ENCODE results near the gene KDM4C. TPM values are rescaled to one million over a fixed set of nuclear protein-coding genes. Genes with fewer than 3 reads are reported as not detected.

KDM4C gene
- total RNA-seq, 1 donor: 50.7 TPM

- Histone ChIP-seq H3K4me1 (ENCODE audit: insufficient read depth, low read length) (peaks cover 2% of the 10 kb centered on the region), H2AFZ (ENCODE audit: low read length) (no peak overlapping the region), H3K27me3 (ENCODE audit: insufficient read depth, low read length) (no peaks in the 10 kb centered on the region), H3K79me2 (ENCODE audit: insufficient read depth, low read length) (no peaks in the 10 kb centered on the region), H3K4me2 (ENCODE audit: insufficient read depth, low read length) (no peak overlapping the region), H3K9me3 (ENCODE audit: low read depth, low read length) (no peaks in the 10 kb centered on the region), H3K36me3 (ENCODE audit: insufficient read depth, low read length) (no peaks in the 10 kb centered on the region), H3K4me3 (ENCODE audit: insufficient read depth, low read length) (no peak overlapping the region), H3K27ac (ENCODE audit: low read depth, low read length) (no peak overlapping the region), H4K20me1 (ENCODE audit: insufficient read depth, low read length) (no peaks in the 10 kb centered on the region)
- no peak for TF ChIP-seq CTCF (IDR thresholded peaks at IDR 0.05; ENCODE audit: extremely low read depth, low read depth, low read length)
- no peak for DNase-seq (ENCODE audit: insufficient read length, low spot score, missing footprints)
These were observed 363.3 kb downstream of the KDM4C start for GRCh38 chr9:7121055-7121454.

GRCh38 chr9:7121664-7122063 is 363.9 kb downstream of the KDM4C start:
- no peaks in the 10 kb centered on the region for H3K9me3 ChIP-seq (ENCODE audit: low read depth, low read length)
- no peak for TF ChIP-seq CTCF (IDR thresholded peaks at IDR 0.05; ENCODE audit: extremely low read depth, low read depth, low read length)
- H3K36me3 ChIP-seq (ENCODE audit: insufficient read depth, low read length): no peaks in the 10 kb centered on the region
- no peaks in the 10 kb centered on the region for H4K20me1 ChIP-seq (ENCODE audit: insufficient read depth, low read length)
- no peak overlapping the region for H3K4me3 ChIP-seq (ENCODE audit: insufficient read depth, low read length)
- no peaks in the 10 kb centered on the region for H3K79me2 ChIP-seq (ENCODE audit: insufficient read depth, low read length)
- no peak for DNase-seq (ENCODE audit: insufficient read length, low spot score, missing footprints)
- H2AFZ ChIP-seq (ENCODE audit: low read length): no peak overlapping the region
- H3K4me1 ChIP-seq (ENCODE audit: insufficient read depth, low read length): peaks cover 2% of the 10 kb centered on the region
- H3K27ac ChIP-seq (ENCODE audit: low read depth, low read length): no peak overlapping the region
- H3K4me2 ChIP-seq (ENCODE audit: insufficient read depth, low read length): no peak overlapping the region
- H3K27me3 ChIP-seq (ENCODE audit: insufficient read depth, low read length): no peaks in the 10 kb centered on the region

GRCh38 chr9:7123743-7124142 is 366.0 kb downstream of the KDM4C start:
- no peaks in the 10 kb centered on the region for H3K27me3 ChIP-seq (ENCODE audit: insufficient read depth, low read length)
- H3K4me3 ChIP-seq (ENCODE audit: insufficient read depth, low read length): no peak overlapping the region
- H4K20me1 ChIP-seq (ENCODE audit: insufficient read depth, low read length): no peaks in the 10 kb centered on the region
- H3K9me3 ChIP-seq (ENCODE audit: low read depth, low read length): no peaks in the 10 kb centered on the region
- no peaks in the 10 kb centered on the region for H3K79me2 ChIP-seq (ENCODE audit: insufficient read depth, low read length)
- no peak overlapping the region for H3K4me2 ChIP-seq (ENCODE audit: insufficient read depth, low read length)
- DNase-seq (ENCODE audit: insufficient read length, low spot score, missing footprints): no peak
- H3K4me1 ChIP-seq (ENCODE audit: insufficient read depth, low read length): no peaks in the 10 kb centered on the region
- no peaks in the 10 kb centered on the region for H3K36me3 ChIP-seq (ENCODE audit: insufficient read depth, low read length)
- no peak overlapping the region for H2AFZ ChIP-seq (ENCODE audit: low read length)
- no peak overlapping the region for H3K27ac ChIP-seq (ENCODE audit: low read depth, low read length)
- no peak for TF ChIP-seq CTCF (IDR thresholded peaks at IDR 0.05; ENCODE audit: extremely low read depth, low read depth, low read length)

- Histone ChIP-seq H4K20me1 (ENCODE audit: insufficient read depth, low read length) (no peaks in the 10 kb centered on the region), H3K79me2 (ENCODE audit: insufficient read depth, low read length) (no peaks in the 10 kb centered on the region), H3K9me3 (ENCODE audit: low read depth, low read length) (no peaks in the 10 kb centered on the region), H3K36me3 (ENCODE audit: insufficient read depth, low read length) (no peaks in the 10 kb centered on the region), H3K4me1 (ENCODE audit: insufficient read depth, low read length) (no peaks in the 10 kb centered on the region), H3K4me3 (ENCODE audit: insufficient read depth, low read length) (no peak overlapping the region), H2AFZ (ENCODE audit: low read length) (no peak overlapping the region), H3K4me2 (ENCODE audit: insufficient read depth, low read length) (no peak overlapping the region), H3K27me3 (ENCODE audit: insufficient read depth, low read length) (no peaks in the 10 kb centered on the region), H3K27ac (ENCODE audit: low read depth, low read length) (no peak overlapping the region)
- TF ChIP-seq CTCF (IDR thresholded peaks at IDR 0.05; ENCODE audit: extremely low read depth, low read depth, low read length): no peak
- DNase-seq (ENCODE audit: insufficient read length, low spot score, missing footprints): no peak
These were observed 367.5 kb downstream of the KDM4C start for GRCh38 chr9:7125231-7125630.

Data from osteoblast (primary cell).